GM12891 (cell line): Measurements from ENCODE around the gene FHL2.
"Not testable (repeated sequence)": the region's sequence is repeated elsewhere in the genome, so short reads cannot be mapped to it uniquely, and the experiment has no call there.

Source experiments
- DNase-seq: peaks from one replicate; pipeline ENCODE4 v3.0.0; 2011; ENCODE audit warnings: low spot score; ENCODE audit not compliant: insufficient read length
- FAIRE-seq: peaks from 2 replicates; lab custom pipeline; 2011; peaks lifted over from hg19 to GRCh38; lab: Jason Lieb, UNC
- PAX5 ChIP-seq: IDR thresholded peaks from 2 replicates; pipeline ENCODE4 v1.6.1; 2011; ENCODE audit warnings: low read length, moderate library complexity, mild to moderate bottlenecking; ENCODE audit not compliant: insufficient read depth, severe bottlenecking
- POLR2A ChIP-seq: IDR thresholded peaks from 2 replicates; pipeline ENCODE4 v1.6.1; 2011; ENCODE audit warnings: low read depth, low read length, control low read depth
- POLR2AphosphoS5 ChIP-seq: IDR thresholded peaks from 2 replicates; pipeline ENCODE4 v1.6.1; 2011; ENCODE audit warnings: low read depth, low read length, control low read depth
- POU2F2 ChIP-seq: IDR thresholded peaks from 2 replicates; pipeline ENCODE4 v1.6.1; 2011; ENCODE audit warnings: low read depth, mild to moderate bottlenecking, control low read depth, low read length, moderate library complexity
- SPI1 ChIP-seq: IDR thresholded peaks from 2 replicates; pipeline ENCODE4 v1.6.1; 2011; ENCODE audit warnings: low read depth, low read length, control low read depth
- TAF1 ChIP-seq: IDR thresholded peaks from 2 replicates; pipeline ENCODE4 v1.6.1; 2011; ENCODE audit warnings: low read depth, low read length, control low read depth

The FHL2 gene

GRCh38 chr2:105439141-105439540 lies 40.3 kb upstream of the FHL2 start:
- DNase-seq (no peak), FAIRE-seq (no peak)
- TF ChIP-seq POLR2AphosphoS5, result no peak
- no peak for TF ChIP-seq POLR2A
- TF ChIP-seq TAF1, result no peak
- TF ChIP-seq SPI1, result no peak
- TF ChIP-seq PAX5, result no peak

GRCh38 chr2:105438104-105438929 lies 39.5 kb upstream of the FHL2 start:
- DNase-seq, result no peak
- FAIRE-seq, result no peak
- TF ChIP-seq POU2F2 (no peak), PAX5 (no peak), TAF1 (no peak), POLR2AphosphoS5 (no peak), POLR2A (no peak), SPI1 (no peak)

- no peak for TF ChIP-seq POU2F2
- no peak for TF ChIP-seq TAF1
- no peak for TF ChIP-seq POLR2A
- TF ChIP-seq POLR2AphosphoS5, result no peak
- no peak for TF ChIP-seq PAX5
- TF ChIP-seq SPI1, result no peak
- no peak for DNase-seq
- FAIRE-seq, result no peak
Observed at GRCh38 chr2:105437708-105438103, 38.9 kb upstream of the FHL2 start.

GRCh38 chr2:105432749-105433148 lies 33.9 kb upstream of the FHL2 start:
- FAIRE-seq (no peak), DNase-seq (no peak)

GRCh38 chr2:105432044-105432399 lies 33.2 kb upstream of the FHL2 start:
- no peak for TF ChIP-seq POLR2AphosphoS5
- TF ChIP-seq PAX5, result no peak
- TF ChIP-seq POLR2A, result no peak
- no peak for TF ChIP-seq TAF1
- TF ChIP-seq SPI1, result no peak
- TF ChIP-seq POU2F2, result no peak
- FAIRE-seq (no peak), DNase-seq (no peak)

More at GRCh38 chr2:105432749-105433148, 33.9 kb upstream of the FHL2 start:
- TF ChIP-seq POLR2A, result no peak
- no peak for TF ChIP-seq TAF1

- no peak for FAIRE-seq
- TF ChIP-seq PAX5, result no peak
- no peak for TF ChIP-seq SPI1
- no peak for TF ChIP-seq TAF1
- TF ChIP-seq POLR2A, result no peak
- no peak for TF ChIP-seq POU2F2
- no peak for TF ChIP-seq POLR2AphosphoS5
- DNase-seq, result no peak
Observed at GRCh38 chr2:105431367-105432043, 32.7 kb upstream of the FHL2 start.

- no peak for DNase-seq
- FAIRE-seq, result no peak
- no peak for TF ChIP-seq TAF1
Observed at GRCh38 chr2:105428387-105429018, 29.7 kb upstream of the FHL2 start.

- FAIRE-seq (no peak), DNase-seq (no peak)
- TF ChIP-seq POU2F2 (no peak), POLR2AphosphoS5 (no peak), POLR2A (no peak), TAF1 (no peak), SPI1 (no peak), PAX5 (no peak)
Observed at GRCh38 chr2:105427485-105427884, 28.6 kb upstream of the FHL2 start.

GRCh38 chr2:105426626-105427292 lies 27.9 kb upstream of the FHL2 start:
- DNase-seq (no peak), FAIRE-seq (no peak)
- TF ChIP-seq TAF1 (no peak), POU2F2 (no peak), PAX5 (no peak), POLR2AphosphoS5 (no peak), POLR2A (no peak), SPI1 (no peak)

- no peak for TF ChIP-seq TAF1
- TF ChIP-seq POLR2AphosphoS5, result no peak
- TF ChIP-seq SPI1, result no peak
- no peak for TF ChIP-seq PAX5
- no peak for TF ChIP-seq POLR2A
- FAIRE-seq, result no peak
- DNase-seq, result no peak
Observed at GRCh38 chr2:105425936-105426625, 27.2 kb upstream of the FHL2 start.

GRCh38 chr2:105424836-105425235 lies 26.0 kb upstream of the FHL2 start:
- not testable (repeated sequence) for FAIRE-seq, DNase-seq
